Measurements from ENCODE around the gene CAPN5. TPM values are rescaled to one million over a fixed set of nuclear protein-coding genes. Genes with fewer than 3 reads are reported as not detected.

CAPN5 gene
- total RNA-seq, 1 experiment from 2014 or later, result 27.4 TPM

DNA sequence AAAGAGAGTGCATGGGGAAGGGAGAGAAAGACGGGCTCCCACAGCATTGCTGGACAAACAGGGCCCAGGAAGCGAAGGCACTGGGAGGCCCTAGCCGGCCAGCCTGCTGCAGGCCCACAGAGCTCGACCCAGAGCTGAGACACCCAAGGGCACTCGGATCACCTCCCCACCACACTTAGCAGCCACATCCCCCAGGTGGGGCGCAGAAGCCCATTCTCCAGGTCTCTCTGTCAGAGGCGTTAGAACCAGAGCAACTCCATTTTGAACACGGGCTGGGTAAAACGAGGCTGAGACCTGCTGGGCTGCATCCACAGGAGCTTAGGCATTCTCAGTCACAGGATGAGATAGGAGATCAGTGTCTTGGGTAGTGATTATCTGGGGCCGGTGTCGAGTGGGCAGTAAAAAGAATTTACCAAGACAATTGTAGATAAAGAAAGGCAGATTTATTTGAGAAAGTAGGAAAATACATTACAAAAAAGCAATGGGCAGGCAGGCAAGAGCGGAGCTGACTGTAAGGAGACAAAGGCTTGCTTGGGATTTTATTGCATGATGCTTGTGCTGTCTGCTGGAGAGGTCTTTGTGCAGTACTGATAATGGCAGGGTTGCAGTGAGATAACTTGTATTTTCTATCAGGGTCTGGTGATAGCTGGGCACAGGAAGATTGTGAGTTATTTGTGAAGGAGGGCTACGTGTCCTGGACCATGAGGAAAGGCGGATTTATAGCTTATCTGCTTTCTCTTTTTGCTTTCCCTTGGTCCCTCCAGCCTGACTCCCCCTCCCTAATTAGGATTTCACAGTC is 13.4 kb upstream of the CAPN5 start:
- Mint-ChIP-seq H3K4me1 (0 out of 2 replicates have a peak, but pooled peaks cover 8% of the 10 kb centered on the region), H3K27me3 (ENCODE audit: low read depth) (peaks cover 3% of the 10 kb centered on the region), H3K4me3 (no peak overlapping the region), H3K27ac (no peak overlapping the region), H3K9me3 (peaks cover 22% of the 10 kb centered on the region), H3K36me3 (peaks cover 5% of the 10 kb centered on the region; the same call in 1 of the 2 replicates)
- ChIA-PET CTCF (interaction anchor here (0.8 to 8.5 kb wide), 6 partner anchors 10 to 319 kb away, joined by 3 to 51 read pairs (median 6); no protein-coding TSS in a partner anchor), POLR2A (interaction anchor here (0.6 kb wide), 1 partner anchor 62 kb away, joined by 4 read pairs; no protein-coding TSS in a partner anchor)
- TF ChIP-seq CREB1 (CRISPR knock-in tag; IDR thresholded peaks at IDR 0.05), result no peak
- TF ChIP-seq NR1H2 (CRISPR knock-in tag; IDR thresholded peaks at IDR 0.05), result no peak
- TF ChIP-seq, protein P1, sequence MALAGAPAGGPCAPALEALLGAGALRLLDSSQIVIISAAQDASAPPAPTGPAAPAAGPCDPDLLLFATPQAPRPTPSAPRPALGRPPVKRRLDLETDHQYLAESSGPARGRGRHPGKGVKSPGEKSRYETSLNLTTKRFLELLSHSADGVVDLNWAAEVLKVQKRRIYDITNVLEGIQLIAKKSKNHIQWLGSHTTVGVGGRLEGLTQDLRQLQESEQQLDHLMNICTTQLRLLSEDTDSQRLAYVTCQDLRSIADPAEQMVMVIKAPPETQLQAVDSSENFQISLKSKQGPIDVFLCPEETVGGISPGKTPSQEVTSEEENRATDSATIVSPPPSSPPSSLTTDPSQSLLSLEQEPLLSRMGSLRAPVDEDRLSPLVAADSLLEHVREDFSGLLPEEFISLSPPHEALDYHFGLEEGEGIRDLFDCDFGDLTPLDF (CRISPR knock-in tag; IDR thresholded peaks at IDR 0.05), result no peak
- TF ChIP-seq, protein P2, sequence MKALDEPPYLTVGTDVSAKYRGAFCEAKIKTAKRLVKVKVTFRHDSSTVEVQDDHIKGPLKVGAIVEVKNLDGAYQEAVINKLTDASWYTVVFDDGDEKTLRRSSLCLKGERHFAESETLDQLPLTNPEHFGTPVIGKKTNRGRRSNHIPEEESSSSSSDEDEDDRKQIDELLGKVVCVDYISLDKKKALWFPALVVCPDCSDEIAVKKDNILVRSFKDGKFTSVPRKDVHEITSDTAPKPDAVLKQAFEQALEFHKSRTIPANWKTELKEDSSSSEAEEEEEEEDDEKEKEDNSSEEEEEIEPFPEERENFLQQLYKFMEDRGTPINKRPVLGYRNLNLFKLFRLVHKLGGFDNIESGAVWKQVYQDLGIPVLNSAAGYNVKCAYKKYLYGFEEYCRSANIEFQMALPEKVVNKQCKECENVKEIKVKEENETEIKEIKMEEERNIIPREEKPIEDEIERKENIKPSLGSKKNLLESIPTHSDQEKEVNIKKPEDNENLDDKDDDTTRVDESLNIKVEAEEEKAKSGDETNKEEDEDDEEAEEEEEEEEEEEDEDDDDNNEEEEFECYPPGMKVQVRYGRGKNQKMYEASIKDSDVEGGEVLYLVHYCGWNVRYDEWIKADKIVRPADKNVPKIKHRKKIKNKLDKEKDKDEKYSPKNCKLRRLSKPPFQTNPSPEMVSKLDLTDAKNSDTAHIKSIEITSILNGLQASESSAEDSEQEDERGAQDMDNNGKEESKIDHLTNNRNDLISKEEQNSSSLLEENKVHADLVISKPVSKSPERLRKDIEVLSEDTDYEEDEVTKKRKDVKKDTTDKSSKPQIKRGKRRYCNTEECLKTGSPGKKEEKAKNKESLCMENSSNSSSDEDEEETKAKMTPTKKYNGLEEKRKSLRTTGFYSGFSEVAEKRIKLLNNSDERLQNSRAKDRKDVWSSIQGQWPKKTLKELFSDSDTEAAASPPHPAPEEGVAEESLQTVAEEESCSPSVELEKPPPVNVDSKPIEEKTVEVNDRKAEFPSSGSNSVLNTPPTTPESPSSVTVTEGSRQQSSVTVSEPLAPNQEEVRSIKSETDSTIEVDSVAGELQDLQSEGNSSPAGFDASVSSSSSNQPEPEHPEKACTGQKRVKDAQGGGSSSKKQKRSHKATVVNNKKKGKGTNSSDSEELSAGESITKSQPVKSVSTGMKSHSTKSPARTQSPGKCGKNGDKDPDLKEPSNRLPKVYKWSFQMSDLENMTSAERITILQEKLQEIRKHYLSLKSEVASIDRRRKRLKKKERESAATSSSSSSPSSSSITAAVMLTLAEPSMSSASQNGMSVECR (CRISPR knock-in tag; IDR thresholded peaks at IDR 0.05; ENCODE audit: borderline replicate concordance), result no peak
- TF ChIP-seq GRHL2 (CRISPR knock-in tag; IDR thresholded peaks at IDR 0.05; ENCODE audit: insufficient replicate concordance, severe bottlenecking), result no peak
- TF ChIP-seq SMAD4 (CRISPR knock-in tag; IDR thresholded peaks at IDR 0.05), result no peak
- no peak for TF ChIP-seq ESRRA (CRISPR knock-in tag; IDR thresholded peaks at IDR 0.05; ENCODE audit: borderline replicate concordance)
- TF ChIP-seq FOXJ3 (CRISPR knock-in tag; IDR thresholded peaks at IDR 0.05; ENCODE audit: borderline replicate concordance), result no peak
- ATAC-seq (no peak), DNase-seq (ENCODE audit: low spot score) (no peak)

DNA sequence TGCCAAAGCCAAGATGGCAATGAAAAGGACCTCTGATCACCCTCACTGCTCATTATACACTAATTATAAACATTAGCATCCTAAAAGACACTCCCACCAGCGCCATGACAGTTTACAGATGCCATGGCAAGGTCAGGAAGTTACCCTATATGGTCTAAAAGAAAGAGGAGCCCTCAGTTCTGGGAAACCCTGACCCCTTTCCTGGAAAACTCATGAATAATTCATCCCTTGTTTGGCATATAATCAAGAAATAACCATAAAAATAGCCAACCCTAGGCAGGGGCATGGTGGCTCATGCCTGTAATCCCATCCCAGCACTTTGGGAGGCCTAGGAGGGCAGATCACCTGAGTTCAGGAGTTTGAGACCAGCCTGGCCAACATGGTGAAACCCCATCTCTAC is 12.7 kb upstream of the CAPN5 start:
- H3K4me3 Mint-ChIP-seq, result no peak overlapping the region
- H3K4me1 Mint-ChIP-seq, result 0 out of 2 replicates have a peak, but pooled peaks cover 8% of the 10 kb centered on the region
- peaks cover 22% of the 10 kb centered on the region for H3K9me3 Mint-ChIP-seq
- no peak for DNase-seq (ENCODE audit: low spot score)
- peaks cover 5% of the 10 kb centered on the region; the same call in 1 of the 2 replicates for H3K36me3 Mint-ChIP-seq
- H3K27ac Mint-ChIP-seq, result no peak overlapping the region
- peaks cover 3% of the 10 kb centered on the region for H3K27me3 Mint-ChIP-seq (ENCODE audit: low read depth)
- ChIA-PET POLR2A (interaction anchor here (0.6 kb wide), 1 partner anchor 62 kb away, joined by 4 read pairs; no protein-coding TSS in a partner anchor), CTCF (interaction anchor here (0.8 to 8.5 kb wide), 8 partner anchors 9 to 320 kb away, joined by 3 to 51 read pairs (median 6); no protein-coding TSS in a partner anchor)
- TF ChIP-seq, protein P3, sequence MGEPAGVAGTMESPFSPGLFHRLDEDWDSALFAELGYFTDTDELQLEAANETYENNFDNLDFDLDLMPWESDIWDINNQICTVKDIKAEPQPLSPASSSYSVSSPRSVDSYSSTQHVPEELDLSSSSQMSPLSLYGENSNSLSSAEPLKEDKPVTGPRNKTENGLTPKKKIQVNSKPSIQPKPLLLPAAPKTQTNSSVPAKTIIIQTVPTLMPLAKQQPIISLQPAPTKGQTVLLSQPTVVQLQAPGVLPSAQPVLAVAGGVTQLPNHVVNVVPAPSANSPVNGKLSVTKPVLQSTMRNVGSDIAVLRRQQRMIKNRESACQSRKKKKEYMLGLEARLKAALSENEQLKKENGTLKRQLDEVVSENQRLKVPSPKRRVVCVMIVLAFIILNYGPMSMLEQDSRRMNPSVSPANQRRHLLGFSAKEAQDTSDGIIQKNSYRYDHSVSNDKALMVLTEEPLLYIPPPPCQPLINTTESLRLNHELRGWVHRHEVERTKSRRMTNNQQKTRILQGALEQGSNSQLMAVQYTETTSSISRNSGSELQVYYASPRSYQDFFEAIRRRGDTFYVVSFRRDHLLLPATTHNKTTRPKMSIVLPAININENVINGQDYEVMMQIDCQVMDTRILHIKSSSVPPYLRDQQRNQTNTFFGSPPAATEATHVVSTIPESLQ (CRISPR knock-in tag; IDR thresholded peaks at IDR 0.05), result no peak
- no peak for TF ChIP-seq CREM (CRISPR knock-in tag; IDR thresholded peaks at IDR 0.05)
- no peak for TF ChIP-seq NR1H2 (CRISPR knock-in tag; IDR thresholded peaks at IDR 0.05)
- no peak for TF ChIP-seq CBFB (CRISPR knock-in tag; IDR thresholded peaks at IDR 0.05; ENCODE audit: low read depth)
- TF ChIP-seq TCF7 (CRISPR knock-in tag; IDR thresholded peaks at IDR 0.05; ENCODE audit: low read depth), result no peak
- ATAC-seq, result no peak
